Measurements from ENCODE around the gene SMIM28.

SMIM28 gene

DNA sequence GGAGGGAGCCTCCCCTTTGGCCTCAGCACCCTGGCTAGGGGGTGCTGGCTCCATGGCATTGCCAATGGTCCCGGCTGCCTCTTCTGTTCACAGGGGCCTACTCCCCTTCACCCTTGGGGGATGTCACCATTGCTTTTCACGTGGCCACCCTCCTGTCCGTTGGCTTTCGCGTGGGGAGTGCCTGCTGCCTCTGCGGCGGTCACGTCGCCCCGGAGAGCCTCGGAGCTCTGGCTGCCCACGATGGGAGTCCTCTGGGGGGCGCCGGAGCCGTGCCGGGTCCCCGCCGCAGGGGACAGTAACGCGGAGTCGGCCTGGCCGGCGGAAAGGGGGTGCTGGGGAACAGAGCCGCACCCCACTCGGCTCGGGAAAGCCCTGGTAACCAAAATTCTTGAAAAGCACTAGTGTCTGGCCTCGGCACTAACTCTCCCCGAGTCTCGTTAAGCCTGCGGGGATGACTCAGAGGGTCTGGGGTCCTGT lies 25.7 kb downstream of the SMIM28 start (continued):
- TF ChIP-seq ZSCAN23 (tag by site-specific recombination; IDR thresholded peaks at IDR 0.05), result no peak
- TF ChIP-seq ZNF549 (tag by site-specific recombination; IDR thresholded peaks at IDR 0.05), result no peak
- TF ChIP-seq ZNF48 (tag by site-specific recombination; IDR thresholded peaks at IDR 0.05), result no peak
- no peak for TF ChIP-seq ZNF707 (tag by site-specific recombination; IDR thresholded peaks at IDR 0.05)
- no peak for TF ChIP-seq ZNF324 (tag by site-specific recombination; IDR thresholded peaks at IDR 0.05)
- TF ChIP-seq ZNF138 (tag by site-specific recombination; IDR thresholded peaks at IDR 0.05; ENCODE audit: borderline replicate concordance), result no peak
- TF ChIP-seq ZIC2 (tag by site-specific recombination; IDR thresholded peaks at IDR 0.05), result no peak; the same call in none of the 2 replicates
- TF ChIP-seq ZNF350 (tag by site-specific recombination; IDR thresholded peaks at IDR 0.05), result no peak
- TF ChIP-seq ZBTB48 (tag by site-specific recombination; IDR thresholded peaks at IDR 0.05), result no peak
- no peak for TF ChIP-seq ZFP41 (tag by site-specific recombination; IDR thresholded peaks at IDR 0.05; ENCODE audit: borderline replicate concordance)
- no peak for TF ChIP-seq ZNF239 (tag by site-specific recombination; IDR thresholded peaks at IDR 0.05)
- TF ChIP-seq ZNF202 (tag by site-specific recombination; IDR thresholded peaks at IDR 0.05; ENCODE audit: borderline replicate concordance), result no peak
- TF ChIP-seq ZFP37 (tag by site-specific recombination; IDR thresholded peaks at IDR 0.05), result 0 out of 2 replicates have a peak, but pooled peaks have one; percentile 7
- no peak for TF ChIP-seq IKZF3 (tag by site-specific recombination; IDR thresholded peaks at IDR 0.05)
- no peak for TF ChIP-seq ZSCAN5A (tag by site-specific recombination; IDR thresholded peaks at IDR 0.05)
- no peak for TF ChIP-seq KLF8 (tag by site-specific recombination; IDR thresholded peaks at IDR 0.05)
- TF ChIP-seq HIC1 (tag by site-specific recombination; IDR thresholded peaks at IDR 0.05), result no peak
- no peak for TF ChIP-seq ZNF16 (tag by site-specific recombination; IDR thresholded peaks at IDR 0.05; ENCODE audit: low read depth)
- TF ChIP-seq ZNF514 (tag by site-specific recombination; IDR thresholded peaks at IDR 0.05), result no peak
- TF ChIP-seq ZNF664 (tag by site-specific recombination; IDR thresholded peaks at IDR 0.05), result no peak
- no peak for TF ChIP-seq ZNF629 (tag by site-specific recombination; IDR thresholded peaks at IDR 0.05)
- no peak for TF ChIP-seq HOXA7 (CRISPR knock-in tag; IDR thresholded peaks at IDR 0.05; ENCODE audit: borderline replicate concordance)
- TF ChIP-seq ZNF391 (tag by site-specific recombination; IDR thresholded peaks at IDR 0.05; ENCODE audit: borderline replicate concordance, low read depth), result no peak
- TF ChIP-seq ZNF621 (tag by site-specific recombination; IDR thresholded peaks at IDR 0.05), result no peak
- TF ChIP-seq ZFP69B (tag by site-specific recombination; IDR thresholded peaks at IDR 0.05), result no peak
- TF ChIP-seq ZNF777 (tag by site-specific recombination; IDR thresholded peaks at IDR 0.05; ENCODE audit: borderline replicate concordance), result peak; percentile 22; the same call in 1 of the 2 replicates
- no peak for TF ChIP-seq ZBTB26 (tag by site-specific recombination; optimal IDR thresholded peaks at IDR 0.05)
- TF ChIP-seq, protein P1, sequence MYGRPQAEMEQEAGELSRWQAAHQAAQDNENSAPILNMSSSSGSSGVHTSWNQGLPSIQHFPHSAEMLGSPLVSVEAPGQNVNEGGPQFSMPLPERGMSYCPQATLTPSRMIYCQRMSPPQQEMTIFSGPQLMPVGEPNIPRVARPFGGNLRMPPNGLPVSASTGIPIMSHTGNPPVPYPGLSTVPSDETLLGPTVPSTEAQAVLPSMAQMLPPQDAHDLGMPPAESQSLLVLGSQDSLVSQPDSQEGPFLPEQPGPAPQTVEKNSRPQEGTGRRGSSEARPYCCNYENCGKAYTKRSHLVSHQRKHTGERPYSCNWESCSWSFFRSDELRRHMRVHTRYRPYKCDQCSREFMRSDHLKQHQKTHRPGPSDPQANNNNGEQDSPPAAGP (tag by site-specific recombination; IDR thresholded peaks at IDR 0.05), result no peak
- TF ChIP-seq ZNF2 (tag by site-specific recombination; IDR thresholded peaks at IDR 0.05), result no peak

Data from HEK293 (cell line).